HG03196 (cell line): ENCODE results near the gene TRAK1.
"Not testable (repeated sequence)": the region's sequence is repeated elsewhere in the genome, so short reads cannot be mapped to it uniquely, and the experiment has no call there.

Experiments used
- ATAC-seq: cut with Tn5 transposase; IDR thresholded peaks from one replicate; pipeline ENCODE4 v1.9.1; 2021; ENCODE audit not compliant: unreplicated experiment

The TRAK1 gene, protein sequence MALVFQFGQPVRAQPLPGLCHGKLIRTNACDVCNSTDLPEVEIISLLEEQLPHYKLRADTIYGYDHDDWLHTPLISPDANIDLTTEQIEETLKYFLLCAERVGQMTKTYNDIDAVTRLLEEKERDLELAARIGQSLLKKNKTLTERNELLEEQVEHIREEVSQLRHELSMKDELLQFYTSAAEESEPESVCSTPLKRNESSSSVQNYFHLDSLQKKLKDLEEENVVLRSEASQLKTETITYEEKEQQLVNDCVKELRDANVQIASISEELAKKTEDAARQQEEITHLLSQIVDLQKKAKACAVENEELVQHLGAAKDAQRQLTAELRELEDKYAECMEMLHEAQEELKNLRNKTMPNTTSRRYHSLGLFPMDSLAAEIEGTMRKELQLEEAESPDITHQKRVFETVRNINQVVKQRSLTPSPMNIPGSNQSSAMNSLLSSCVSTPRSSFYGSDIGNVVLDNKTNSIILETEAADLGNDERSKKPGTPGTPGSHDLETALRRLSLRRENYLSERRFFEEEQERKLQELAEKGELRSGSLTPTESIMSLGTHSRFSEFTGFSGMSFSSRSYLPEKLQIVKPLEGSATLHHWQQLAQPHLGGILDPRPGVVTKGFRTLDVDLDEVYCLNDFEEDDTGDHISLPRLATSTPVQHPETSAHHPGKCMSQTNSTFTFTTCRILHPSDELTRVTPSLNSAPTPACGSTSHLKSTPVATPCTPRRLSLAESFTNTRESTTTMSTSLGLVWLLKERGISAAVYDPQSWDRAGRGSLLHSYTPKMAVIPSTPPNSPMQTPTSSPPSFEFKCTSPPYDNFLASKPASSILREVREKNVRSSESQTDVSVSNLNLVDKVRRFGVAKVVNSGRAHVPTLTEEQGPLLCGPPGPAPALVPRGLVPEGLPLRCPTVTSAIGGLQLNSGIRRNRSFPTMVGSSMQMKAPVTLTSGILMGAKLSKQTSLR

DNA sequence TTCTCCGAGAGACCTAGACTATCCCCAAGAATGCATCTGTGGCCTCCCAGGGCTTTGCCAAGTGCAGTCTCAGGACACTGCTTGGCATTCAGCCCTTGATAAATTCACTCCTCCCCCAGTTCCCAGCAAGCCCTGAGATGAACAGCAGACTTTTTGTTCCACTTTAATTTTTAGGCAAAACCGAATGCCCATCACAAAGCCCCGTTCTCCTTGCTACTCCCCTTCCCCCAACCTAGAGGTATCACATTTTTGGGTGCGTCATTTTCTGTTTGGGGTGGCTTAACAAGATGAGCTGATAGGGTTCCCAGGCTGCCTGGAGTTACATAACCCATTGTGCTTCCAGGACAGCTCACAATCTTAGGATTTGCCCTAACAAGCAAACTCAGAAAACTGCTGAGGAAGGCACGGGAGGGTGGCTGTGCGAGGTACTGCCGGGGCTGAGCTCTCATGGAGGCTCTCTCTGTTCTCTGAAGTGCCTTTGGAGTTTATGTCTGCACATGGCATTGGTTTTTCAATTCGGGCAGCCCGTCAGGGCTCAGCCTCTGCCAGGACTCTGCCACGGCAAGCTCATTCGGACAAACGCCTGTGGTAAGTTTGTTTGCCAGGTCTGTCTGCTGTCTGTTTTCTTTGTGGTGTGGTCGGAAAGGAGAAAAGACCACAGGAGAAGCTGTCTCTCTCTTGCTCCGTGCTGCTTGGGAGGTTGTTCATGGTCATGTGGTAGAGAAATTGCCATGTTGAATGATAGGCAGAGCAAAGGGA lies at the start of gene TRAK1:
TSS of gene TRAK1 (plus strand) at position 385 of the 759 bp plus-strand sequence. CDS start at position 498, 113 bp downstream.
- ATAC-seq, result no peak

DNA sequence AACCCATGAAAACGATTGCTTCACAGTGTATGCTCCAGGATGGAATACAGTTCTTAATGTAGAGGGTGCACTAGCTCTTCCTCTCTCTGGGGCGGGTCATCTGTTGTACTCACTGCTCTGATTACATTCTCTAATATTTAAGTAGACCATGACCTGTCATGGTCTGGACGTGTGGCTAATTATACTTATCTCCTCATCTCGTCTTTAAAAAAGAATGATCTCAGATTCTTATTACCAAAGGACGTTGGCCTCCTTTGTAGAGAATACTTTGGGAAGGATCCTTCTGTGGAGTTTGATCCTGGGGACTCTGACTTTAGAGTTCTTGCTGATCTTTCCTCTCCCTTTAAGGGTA lies 48.4 kb upstream of the TRAK1 start:
- no peak for ATAC-seq

DNA sequence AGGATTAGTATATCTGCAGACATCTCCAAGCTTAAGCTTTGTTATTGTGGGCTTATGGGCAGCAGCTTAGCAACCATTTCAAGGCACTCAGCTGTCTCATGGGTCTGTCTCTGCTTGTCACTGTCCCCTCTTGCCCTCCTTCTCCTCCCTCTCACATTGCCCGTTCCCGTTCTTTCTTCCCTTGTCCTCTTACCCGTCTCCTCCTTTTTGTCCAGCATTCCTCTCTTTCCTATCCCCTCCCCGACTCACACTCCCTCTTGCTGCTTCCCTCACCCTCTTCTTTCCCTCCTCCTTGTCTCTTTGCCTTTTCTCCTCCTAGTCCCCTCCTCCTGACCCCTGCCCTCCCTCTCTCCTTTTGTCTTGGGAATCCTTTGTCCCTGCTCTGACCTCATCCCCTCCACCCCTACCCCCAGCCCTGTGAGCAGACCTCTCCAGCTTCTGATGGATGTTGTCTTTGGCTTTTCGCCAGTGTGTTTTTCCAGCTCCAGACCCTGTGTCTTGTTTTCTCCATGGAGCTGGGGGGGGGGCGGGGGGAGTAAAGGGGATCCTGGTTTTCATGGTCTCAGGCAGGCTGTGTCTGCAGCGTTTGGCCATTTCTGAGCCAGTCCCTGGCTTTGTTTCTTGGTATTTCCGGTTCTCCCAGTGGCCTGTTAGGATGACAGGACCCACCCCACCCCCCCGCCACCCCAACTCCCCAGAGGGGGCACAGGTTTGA lies 47.9 kb upstream of the TRAK1 start:
- no peak for ATAC-seq

DNA sequence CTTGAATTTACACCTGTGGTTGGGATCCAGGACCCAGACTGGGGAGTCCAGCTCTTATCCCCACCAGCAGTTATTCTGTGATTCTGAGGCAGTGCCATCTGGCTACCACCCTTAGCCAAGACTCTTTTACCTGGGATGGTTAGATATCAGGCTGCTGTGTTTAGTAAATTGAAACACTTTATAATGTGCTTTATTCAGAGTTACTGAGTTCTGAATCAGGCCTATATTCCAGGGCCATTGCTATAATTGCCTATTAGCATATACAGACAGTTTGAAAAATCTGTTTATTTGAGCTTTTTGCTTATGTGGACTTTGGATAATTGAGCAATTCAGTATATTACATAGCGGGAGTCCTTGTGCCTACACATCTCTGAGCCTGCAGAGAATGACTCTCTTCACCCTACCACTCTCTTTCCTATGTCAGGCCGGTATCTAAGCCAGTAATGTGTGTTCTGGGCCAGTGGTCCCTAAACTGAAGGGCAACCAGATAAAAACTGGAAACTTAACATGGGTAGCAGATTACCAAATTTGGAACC lies 45.4 kb upstream of the TRAK1 start:
- ATAC-seq, result no peak

DNA sequence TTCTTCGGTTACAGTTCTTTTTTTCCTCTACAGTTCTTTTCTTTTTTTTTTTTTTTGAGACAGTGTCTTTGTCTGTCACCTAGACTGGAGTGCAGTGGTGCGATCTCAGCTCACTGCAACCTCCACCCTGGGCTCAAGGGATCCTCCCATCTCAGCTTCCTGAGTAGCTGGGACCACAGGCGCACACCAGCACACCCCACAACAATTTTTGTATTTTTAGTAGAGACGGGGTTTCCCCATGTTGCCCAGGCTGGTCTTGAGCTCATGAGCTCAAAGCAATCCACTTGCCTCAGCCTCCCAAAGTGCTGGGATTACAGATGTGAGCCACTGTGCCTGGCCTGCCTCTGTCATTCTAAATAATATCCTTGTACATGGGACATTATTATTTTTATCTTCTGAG lies 42.6 kb upstream of the TRAK1 start:
- ATAC-seq, result not testable (repeated sequence)

DNA sequence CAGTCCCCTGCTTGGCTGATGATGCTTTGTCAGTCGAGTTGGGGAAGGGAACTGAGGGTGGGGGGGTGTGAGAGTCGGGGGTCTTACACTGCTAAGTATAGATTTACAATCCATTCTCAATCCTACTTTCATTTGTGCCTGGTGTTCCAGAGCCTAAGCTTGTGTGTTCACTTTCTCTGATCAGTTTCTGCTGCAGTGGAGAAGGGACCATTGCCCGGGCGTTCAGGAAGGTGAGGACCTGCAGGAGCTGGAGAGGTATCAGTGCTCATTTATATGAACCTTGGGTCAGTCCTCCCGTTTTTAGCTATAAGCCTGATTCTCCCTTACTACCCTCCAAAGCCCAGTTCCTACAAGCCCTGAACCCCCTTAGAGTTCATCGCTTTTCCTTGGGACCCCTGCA lies 41.0 kb upstream of the TRAK1 start:
- no peak for ATAC-seq

DNA sequence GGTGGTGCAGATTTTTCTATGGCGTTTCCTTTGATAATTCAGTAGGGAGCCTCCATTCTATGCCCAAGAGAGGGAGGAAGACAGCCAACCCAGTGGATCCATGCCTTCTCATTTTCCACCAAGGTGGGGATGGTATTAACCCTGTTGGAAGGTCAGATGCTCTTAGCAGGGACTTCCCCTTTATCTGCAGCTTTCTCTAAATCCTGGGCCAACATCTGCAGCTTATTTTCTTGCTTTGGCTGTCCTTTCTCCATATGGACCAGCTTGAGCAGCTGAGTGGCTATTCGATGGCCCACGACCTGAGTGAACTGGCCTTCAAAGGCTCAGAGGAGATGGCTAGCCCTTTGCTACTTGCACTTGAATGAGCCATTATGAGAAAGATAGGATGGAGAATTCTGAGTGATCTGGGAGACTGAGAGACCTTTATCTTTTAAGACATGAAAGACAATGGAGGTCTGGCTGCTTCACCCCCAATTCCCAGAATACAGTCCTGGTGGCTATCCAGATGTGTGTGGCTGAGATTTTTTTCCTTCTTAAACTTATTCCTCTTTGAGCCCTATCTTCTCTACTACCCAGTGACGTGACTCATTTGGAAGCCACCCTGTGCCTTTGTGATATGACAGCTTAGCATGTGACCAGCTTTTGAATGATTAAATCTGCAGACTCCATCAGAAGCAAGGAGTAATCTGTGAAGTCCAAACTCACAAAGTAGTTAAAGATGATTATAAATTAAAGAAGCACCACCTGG lies 39.6 kb upstream of the TRAK1 start:
- no peak for ATAC-seq

DNA sequence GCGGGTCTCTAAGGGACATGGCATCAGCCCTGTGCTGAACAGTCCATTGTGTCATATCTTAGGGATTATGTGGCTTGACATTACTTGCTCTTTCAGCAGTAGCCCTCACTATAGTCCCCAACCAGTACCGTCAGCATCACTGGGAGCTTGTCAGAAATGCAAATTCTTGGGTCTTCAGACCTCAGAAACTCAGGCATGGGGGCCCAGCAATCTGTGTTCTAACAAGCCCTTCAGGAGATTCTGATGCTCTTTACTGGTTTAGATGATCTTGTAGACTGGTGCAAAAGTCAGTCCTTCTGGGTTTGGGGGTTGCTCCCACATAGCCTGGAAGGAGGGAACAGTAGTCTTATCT lies 39.0 kb upstream of the TRAK1 start:
- ATAC-seq, result no peak

DNA sequence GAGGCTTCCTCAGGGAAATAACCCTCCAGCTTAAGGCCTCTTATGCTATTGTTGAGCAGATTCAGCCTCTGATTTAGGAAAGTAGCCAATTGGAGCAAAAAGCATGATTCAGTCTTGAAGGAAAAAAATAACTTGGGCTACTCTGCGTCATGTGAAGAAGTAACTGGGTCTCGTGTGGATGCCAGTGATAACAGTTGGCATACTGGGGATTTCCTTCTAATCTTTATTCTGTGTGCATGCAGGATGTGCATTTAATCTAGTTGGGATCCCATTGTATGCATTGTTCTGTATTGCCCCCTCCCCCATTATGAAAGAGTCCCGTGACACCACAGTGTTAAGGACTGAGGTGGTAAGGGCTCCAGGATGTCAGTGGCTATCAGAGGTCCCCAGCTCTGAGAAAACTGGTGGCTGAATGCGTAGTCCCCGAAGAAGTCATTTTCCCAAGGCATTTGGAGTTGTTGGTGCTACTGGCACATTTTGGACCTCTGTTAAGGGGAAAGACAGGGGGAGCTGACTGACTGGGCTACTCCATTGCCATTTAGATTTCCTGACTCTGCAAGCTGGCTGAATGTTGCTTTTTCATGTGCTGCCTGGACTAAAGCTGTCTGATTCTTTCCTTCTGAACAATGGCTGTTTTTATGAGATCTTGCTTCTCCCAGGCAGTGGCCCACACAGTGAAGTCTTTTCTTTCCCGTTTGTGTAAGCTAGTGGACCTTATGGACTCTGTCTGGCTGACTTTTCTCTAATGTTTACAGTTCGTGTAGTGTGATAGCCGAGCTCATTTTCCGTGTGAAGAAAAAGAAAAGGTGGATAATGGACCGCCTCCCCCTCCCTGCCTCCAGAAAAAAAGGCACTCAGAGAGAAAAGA lies 38.4 kb upstream of the TRAK1 start:
- no peak for ATAC-seq

DNA sequence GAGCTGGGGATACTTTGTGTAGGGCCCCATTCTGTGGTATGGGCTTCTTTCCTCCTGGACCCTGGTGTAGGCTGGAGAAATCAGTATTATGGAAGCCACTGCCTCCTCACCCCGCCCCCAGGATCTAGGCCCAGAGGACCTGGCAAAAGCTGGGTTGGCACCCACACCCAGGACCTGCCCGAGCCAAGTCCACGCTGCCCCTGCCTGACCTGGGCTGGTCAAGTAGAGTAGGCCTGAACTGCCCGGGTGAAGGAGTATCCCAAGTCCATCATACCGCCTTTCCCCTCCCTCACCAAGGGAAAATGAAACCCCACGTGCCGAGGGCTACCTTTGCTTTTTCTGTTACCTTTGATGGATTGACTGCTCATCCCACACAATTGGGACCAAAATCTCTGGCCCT lies 37.7 kb upstream of the TRAK1 start:
- no peak for ATAC-seq

DNA sequence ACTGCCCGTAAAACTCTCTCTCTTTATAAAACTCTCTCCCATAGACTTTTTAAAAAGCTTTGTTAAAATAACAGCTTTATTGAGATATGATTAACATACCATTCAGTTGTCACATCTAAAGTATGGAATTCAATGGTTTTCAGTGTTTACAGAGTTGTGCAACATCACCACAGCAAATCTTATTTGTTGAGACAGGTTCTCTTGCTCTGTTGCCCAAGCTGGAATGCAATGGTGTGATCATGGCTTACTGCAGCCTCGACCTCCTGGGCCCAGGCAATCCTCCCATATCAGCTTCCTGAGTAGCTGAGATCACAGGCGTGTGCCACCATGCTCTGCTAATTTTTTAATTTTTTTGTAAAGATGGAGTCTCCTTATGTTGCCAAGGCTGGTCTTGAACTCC lies 35.9 kb upstream of the TRAK1 start:
- no peak for ATAC-seq

DNA sequence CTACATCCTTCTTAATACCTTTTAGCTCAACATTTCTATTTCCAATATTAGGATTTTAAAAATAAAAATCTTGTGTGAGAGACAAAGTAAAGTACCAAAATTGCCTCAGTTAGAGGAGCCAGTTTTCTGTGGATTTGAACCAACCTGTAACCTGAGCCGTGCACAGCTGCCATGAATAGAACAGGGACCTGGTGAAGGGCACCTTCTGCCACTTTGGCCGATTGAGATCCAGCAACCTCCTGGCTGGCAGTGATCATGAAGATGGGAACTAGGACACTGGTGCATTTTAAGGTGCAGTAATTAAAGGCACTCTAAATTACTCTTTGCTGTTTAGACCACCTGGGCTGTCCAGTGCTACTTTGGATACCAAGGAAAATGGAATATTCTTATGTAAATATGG lies 34.3 kb upstream of the TRAK1 start:
- no peak for ATAC-seq

DNA sequence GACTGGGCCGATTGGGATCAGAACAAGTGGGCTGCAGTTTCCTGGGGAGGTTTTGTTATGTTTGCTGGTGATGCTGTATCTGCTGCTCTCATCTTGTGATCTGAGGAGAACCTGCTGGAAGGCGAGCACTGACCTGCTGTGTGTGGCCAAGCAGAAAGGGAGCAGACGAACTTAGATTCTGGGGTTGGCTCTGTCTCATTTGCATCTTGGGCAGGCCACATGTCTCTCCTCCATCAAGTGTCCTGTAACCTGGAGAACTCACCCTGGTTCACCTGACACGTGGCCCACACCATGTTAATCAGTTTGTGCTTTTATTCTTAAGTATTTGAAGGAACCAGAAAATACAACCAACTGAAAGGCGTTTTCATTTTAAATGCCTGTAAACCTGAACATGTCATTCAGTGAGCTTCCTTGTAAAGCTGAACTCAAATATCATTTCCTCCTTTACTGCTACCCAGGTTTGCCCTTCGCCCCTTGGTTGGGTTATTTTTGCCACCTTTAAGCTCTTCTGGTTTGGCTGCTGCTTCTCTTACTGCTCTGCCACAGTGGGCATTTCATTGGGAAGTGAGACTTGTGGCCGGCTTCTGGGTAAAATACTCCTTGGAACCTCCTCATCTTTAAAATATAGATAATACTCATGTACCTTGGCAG lies 33.5 kb upstream of the TRAK1 start:
- ATAC-seq, result peak; percentile 67

DNA sequence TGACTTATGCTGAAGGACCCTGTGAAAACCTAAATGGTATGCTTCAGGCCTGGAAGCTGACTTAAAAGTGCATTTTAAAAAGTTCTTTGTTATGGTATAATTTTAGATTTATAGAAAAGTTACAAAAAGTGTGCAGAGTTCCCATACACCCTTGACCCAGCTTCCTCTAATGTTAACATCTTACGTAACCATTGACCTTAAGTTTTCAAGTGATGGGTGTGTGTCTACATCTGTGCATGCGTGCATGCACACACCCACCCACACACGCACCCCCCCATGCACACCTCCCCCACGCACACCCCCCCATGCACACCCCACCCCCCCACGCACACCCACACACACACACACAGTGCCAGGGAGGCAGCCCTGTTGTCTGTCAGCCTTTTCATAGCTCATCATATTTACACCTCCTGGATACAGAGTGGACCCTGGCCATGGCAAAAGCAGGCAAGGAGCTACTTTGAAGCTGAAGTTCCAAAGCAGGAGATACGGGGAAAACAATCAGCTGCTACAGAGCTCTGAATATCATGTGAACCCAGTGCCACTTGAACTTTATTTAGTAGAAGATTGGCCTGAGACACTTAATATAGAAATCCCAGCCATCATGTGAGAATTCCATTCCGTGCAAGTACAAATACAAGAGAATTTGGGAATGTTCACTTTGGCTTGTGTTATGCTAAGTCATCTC lies 30.0 kb upstream of the TRAK1 start:
- ATAC-seq, result no peak

DNA sequence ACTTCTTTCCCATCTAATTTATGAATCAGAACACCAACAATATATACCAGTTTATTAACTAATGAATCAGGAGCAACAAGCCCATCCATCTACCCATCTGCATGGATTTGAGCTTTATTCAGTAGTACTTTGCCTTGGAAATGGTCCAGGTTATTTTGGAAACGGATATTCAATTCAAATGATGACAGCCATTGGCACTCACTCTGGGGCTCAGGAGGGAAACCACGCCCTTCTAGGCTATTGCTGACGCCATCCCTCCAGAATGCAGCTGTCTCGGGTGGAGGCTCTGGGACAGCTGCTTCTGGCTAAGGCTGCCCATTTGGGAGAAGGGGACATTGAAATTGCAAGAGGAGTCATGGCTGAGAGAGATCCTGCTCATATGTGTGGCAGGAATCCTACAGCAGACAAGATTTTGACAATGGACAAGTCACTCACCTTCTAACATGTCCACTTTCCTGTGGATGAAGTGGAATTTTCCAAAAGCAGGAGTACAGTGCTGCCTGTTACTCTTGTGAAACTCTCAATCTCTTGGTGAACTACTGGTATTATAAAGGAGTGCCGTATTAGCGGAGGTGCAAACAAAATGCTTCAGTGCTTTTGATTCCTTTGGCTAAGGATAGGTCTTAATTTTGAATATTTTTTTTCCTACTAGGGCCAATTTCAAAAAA lies 29.3 kb upstream of the TRAK1 start:
- ATAC-seq, result no peak

DNA sequence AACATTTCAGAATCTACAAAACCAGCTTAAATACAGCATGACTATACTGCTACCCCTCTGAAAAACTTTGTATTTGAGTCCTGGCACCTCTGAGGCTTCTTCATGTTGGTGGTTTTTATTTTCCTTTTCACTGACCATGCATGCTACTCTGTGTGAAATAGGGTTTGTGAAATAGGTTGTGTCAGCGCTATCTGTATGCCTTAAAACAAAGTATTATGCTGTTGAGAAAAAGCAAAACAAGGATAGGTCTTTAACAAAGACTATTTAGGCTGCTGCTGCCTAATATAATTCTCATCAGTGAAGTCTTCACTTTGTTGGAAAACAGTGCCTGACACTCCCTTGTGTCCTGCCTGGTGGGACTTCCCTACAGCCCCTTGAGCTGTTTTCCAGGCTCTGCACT lies 28.7 kb upstream of the TRAK1 start:
- no peak for ATAC-seq

DNA sequence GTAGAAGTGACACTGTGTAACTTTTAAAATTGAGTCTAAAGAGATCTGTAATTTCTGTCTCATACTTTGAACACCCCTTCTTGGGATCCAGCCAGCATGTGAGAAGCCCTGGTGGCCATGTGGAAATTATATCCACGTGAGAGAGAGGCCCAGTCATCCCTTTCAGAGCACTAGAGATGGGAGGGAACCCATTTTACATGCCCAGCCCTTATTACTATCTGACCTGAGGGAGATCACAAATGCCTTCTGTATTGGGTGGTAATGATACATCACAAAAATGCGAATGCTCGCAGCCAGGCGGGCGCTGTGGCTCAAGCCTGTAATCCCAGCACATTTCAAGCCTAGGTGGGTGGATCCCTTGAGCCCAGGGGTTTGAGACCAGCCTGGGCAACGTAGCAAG lies 27.3 kb upstream of the TRAK1 start:
- ATAC-seq, result no peak
